HG02798 (cell line): ENCODE measurements around the gene PDLIM3.
"Not testable (repeated sequence)": the region's sequence is repeated elsewhere in the genome, so short reads cannot be mapped to it uniquely, and the experiment has no call there.

Source experiments
- ATAC-seq: cut with Tn5 transposase; IDR thresholded peaks from one replicate; pipeline ENCODE4 v1.9.1; 2021; ENCODE audit warnings: mild to moderate bottlenecking; ENCODE audit not compliant: unreplicated experiment, poor library complexity

Gene PDLIM3

GRCh38 chr4:185554365-185555126 is 19.2 kb upstream of the PDLIM3 start:
- no peak for ATAC-seq

- no peak for ATAC-seq
Measured at GRCh38 chr4:185552254-185552653, 16.9 kb upstream of the PDLIM3 start.

GRCh38 chr4:185550933-185551332 is 15.6 kb upstream of the PDLIM3 start:
- ATAC-seq: no peak

- ATAC-seq: no peak
Measured at GRCh38 chr4:185549095-185549639, 13.9 kb upstream of the PDLIM3 start.

GRCh38 chr4:185548587-185548986 is 13.3 kb upstream of the PDLIM3 start:
- no peak for ATAC-seq

GRCh38 chr4:185546335-185546734 is 11.0 kb upstream of the PDLIM3 start:
- no peak for ATAC-seq

- no peak for ATAC-seq
Measured at GRCh38 chr4:185542626-185543315, 7.5 kb upstream of the PDLIM3 start.

- no peak for ATAC-seq
Measured at GRCh38 chr4:185541251-185541727, 6.0 kb upstream of the PDLIM3 start.

- ATAC-seq: no peak
Measured at GRCh38 chr4:185540487-185541120, 5.3 kb upstream of the PDLIM3 start.

- no peak for ATAC-seq
Measured at GRCh38 chr4:185540040-185540439, 4.7 kb upstream of the PDLIM3 start.

GRCh38 chr4:185538806-185539205 is 3.5 kb upstream of the PDLIM3 start:
- no peak for ATAC-seq

GRCh38 chr4:185536411-185536709 is 1.1 kb upstream of the PDLIM3 start:
- no peak for ATAC-seq

- ATAC-seq: no peak
Measured at GRCh38 chr4:185535612-185536410, 504 bp upstream of the PDLIM3 start.

- no peak for ATAC-seq
Measured at GRCh38 chr4:185534511-185534865, 819 bp downstream of the PDLIM3 start.

GRCh38 chr4:185532795-185533324 is 2.4 kb downstream of the PDLIM3 start:
- no peak for ATAC-seq

GRCh38 chr4:185532293-185532692 is 3.0 kb downstream of the PDLIM3 start:
- no peak for ATAC-seq

GRCh38 chr4:185531654-185532053 is 3.7 kb downstream of the PDLIM3 start:
- not testable (repeated sequence) for ATAC-seq

- ATAC-seq: no peak
Measured at GRCh38 chr4:185529413-185529812, 5.9 kb downstream of the PDLIM3 start.

- no peak for ATAC-seq
Measured at GRCh38 chr4:185524888-185525863, 10.1 kb downstream of the PDLIM3 start.
